Astrocyte (in vitro differentiated cells and primary cell): ENCODE data around the gene AURKAIP1.

Experiments
- CTCF ChIP-seq: IDR thresholded peaks from 2 replicates; pipeline ENCODE4 v1.5.1; 2011; ENCODE audit warnings: low read depth, mild to moderate bottlenecking, inconsistent platforms, low read length, moderate library complexity; ENCODE audit not compliant: insufficient read depth
- EZH2 ChIP-seq: IDR thresholded peaks from 2 replicates; pipeline ENCODE4 v1.6.1; 2012; ENCODE audit warnings: mild to moderate bottlenecking, low read length, inconsistent platforms; ENCODE audit not compliant: insufficient read depth

- no peak for TF ChIP-seq CTCF
- TF ChIP-seq EZH2: no peak
These were observed 6.3 kb upstream of the AURKAIP1 start for GRCh38 chr1:1381294-1381693.
